NCI-H82 (cell line): Measurements from ENCODE around the gene TMEM26.

Experiments used
- DNase-seq: peaks from one replicate; lab custom pipeline; 2025; lab: John Stamatoyannopoulos, UW

Gene TMEM26

GRCh38 chr10:61452655-61453641 lies at the start of gene TMEM26:
TMEM26 (minus strand) TSS chr10:61453381; CDS start chr10:61453081, 300 bp downstream.
- DNase-seq = no peak

DNA sequence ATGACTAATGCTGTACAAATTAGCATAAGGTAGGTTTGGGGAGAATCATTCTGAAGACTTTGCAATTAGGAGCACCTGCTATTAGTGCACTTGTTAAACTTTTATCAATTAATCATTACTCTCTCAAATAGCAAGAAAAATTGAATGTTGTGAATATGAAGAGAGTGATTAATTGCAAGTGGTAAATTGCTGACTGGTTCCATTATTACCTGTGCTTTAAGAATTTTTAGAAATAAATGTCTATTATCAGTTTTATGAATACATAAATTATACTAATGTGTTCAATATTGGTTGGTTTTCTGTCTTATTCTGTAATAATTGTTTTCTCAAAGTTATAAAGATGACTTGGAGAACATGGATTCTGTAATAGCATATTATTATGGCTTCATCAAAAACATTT lies 47.3 kb upstream of the TMEM26 start:
- no peak for DNase-seq

DNA sequence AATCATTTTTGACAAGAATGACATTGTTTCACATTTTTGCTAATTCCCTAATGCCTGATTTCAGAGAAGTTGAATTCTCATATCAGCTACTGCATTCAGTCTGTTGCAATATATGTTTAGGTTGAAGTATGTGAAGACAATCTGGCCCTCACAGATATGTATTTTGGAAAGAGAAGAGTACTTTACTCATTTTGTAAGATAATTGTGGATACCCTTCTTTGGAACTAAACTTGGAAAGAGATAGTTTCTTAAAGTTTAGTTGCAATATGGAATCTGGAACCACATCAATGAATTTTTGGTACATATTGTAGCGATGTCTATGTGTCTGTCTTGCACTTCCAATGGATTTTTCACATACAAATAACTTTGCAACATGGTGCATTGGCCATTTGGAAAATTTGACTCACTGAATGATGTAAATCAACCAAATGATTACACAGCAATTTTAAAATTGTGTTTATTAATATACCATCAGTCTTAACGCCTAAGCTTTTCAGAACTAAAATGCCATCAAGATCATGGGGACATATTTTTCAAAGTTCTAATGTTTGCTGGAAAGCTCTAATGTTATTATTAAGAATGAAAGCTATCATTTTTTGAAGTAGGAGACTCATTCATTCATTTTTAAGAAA lies 39.3 kb upstream of the TMEM26 start:
- DNase-seq = no peak

DNA sequence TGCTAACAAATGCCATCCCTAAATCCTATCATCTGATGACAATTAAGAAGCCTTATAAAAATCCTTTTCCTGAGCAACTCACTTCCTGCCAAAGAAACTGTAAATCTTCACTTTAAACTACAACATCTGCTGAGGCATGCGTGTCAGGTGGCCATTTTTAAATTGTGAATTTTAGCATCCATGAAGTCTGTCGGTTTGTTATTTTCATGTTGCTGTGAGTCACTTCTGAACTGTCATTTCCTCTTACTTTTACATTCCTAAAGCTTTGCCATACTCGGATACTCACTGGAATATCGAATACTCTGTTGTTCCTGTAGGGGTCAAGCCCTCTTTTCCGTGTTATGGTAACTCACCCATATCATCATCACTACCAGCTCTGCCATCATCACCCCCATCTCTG lies 34.3 kb upstream of the TMEM26 start:
- DNase-seq = no peak

DNA sequence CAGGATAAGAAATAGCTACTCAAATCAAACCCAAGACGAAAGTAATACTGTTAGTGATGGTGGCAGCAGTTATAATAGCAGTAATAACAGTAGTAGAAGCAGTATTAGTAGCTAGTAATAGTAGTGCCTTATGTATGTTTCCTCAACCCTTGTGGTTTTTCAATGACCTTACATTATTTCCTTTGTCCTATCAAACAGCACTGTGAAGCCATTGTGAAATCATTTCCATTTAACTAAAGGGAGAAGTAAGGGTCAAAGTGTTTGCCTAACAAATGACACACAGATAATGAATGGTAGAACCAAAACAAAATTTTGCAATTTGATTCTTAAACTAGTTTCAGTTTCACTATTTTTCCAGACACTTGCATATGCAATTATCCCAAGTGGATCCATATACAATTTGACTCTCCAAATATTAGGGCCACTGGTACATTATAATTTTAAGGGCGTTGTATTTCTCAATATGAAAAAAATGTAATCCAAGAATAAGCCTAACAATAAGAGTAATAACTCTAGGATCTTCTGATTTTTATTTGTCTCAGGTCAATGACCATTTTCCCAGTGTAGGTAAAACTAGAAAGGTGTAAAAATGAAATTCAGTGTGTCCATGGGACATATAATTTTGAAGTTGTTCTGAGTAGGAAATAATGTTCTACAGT lies 33.7 kb upstream of the TMEM26 start:
- DNase-seq = no peak

DNA sequence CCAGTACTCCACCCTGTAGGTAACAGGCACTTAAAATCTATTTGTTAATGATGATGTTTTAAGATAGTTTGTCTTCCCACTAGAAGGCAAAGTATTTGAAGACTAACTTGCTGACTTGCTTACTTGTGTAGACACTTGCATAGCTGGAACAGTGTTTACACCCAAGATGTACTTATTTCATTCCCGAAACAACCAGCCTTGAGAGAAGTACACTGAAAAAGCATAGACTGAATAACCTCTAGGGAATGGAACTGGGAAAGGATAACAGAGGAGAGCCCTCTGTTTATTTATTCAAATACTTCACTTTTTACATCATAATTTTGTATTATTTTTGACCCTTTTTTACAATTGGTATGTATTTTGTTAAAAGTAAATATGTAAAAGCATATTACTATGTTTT lies 33.1 kb upstream of the TMEM26 start:
- no peak for DNase-seq

DNA sequence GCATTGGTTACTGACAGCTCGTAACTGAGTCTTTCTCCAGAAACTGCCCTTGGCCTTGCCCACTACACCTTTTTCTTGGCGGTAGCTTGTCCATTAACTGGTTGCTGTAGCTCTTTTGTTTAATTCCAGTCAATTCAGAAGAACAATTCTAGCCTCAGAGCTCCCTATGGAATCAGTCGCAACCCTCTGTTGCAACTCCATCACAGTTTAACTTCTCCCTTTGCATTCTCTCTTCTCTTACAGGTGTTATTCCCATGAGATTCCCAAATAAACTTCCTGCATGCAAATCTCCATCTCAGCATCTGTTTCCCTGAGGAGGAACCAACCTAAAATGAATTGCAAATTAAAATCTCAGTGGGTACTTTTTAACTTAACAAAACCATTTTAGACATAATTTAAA lies 28.4 kb upstream of the TMEM26 start:
- DNase-seq = no peak

DNA sequence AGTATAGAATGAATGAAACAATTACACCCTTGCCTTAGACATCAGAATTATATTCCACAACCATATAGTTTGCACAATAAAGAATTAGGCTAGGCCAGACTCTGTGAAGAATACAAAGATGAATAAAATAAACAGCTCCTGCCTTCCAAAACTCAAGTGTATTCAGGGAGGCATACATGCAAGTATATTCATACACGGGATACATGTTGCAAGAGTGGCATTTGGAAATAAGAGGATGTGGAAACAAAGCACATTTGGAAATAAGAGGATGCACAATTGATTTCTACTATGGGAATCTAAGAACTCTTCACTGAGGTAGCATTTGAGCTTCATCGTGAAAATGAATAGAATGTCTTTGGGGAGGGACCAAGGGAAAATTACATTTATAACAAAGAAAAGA lies 27.0 kb upstream of the TMEM26 start:
- DNase-seq = no peak

- no peak for DNase-seq
Measured at GRCh38 chr10:61478621-61479312, 25.6 kb upstream of the TMEM26 start.

GRCh38 chr10:61477451-61477850 lies 24.3 kb upstream of the TMEM26 start:
- DNase-seq = no peak

DNA sequence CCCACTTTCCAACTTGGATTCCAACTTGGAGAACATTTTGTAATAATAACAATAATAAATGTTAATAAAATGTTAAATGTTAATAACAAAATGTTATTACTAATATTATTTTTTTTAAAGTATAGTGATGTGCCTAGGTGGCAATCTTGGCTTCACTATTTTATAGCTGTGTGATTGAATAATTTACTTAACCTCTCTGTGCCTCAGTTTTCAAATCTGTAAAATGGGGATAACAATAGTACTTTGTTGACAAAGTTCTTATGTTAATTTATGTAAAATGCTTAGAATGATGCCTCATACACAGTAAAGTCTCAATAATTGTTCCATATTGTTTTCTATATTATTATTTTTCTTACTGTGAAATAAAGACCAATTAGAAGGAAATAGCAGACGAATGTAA lies 23.3 kb upstream of the TMEM26 start:
- DNase-seq = no peak

GRCh38 chr10:61475449-61475873 lies 22.3 kb upstream of the TMEM26 start:
- no peak for DNase-seq

GRCh38 chr10:61472090-61472674 lies 19.0 kb upstream of the TMEM26 start:
- DNase-seq = peak; percentile 16

- DNase-seq = no peak
Measured at GRCh38 chr10:61471491-61471890, 18.3 kb upstream of the TMEM26 start.

DNA sequence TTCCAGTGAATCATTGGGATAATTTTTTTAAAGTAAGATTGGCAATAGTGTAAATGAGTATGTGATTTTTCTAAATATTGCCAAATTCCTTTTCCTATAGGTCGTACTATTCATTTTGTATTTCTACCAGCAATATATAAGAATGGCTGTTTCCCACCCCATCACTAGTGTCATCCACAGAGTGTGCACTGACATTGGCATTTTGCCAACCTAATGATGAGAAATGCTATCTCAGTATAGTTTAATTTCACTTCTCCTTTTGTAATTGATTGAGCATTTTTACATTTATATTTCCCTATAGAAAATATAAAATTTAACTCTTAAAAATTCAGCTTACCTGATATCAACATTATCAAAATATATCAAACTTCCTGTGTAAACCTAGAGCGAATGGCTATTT lies 17.6 kb upstream of the TMEM26 start:
- no peak for DNase-seq

DNA sequence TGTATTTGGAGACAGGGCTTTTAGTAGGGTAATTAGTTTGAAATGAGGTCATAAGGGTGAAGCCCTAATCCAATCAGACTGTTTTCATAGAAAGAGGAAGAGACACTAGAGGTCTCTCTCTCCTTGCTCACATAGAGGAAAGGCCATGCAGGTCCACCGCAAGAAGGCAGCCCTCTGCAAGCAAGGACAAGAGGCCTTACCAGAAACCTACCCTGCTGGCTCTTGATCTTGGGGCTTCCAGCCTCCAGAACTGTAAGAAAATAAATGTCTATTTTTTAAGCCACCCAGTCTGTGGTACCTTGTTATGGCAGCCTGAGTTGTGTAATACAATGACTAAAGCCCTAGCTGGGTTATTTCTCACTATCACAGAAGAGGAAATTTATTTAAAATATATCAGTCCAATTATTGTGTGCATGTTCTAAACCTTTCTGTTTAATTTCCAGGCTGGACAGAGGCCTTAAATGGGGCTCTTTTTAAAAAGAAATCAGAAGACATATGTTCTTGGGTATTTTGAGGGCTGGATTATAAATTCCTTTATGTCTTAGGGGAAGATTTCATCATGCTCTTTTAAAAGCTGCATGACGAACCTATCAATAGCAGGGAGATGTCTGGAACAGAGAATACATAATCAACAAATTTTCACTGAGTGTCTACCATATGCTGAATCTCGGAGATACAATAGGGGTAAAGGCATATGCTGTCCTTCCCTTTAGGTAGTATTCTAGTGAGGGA lies 12.9 kb upstream of the TMEM26 start:
- peak; percentile 32 for DNase-seq

DNA sequence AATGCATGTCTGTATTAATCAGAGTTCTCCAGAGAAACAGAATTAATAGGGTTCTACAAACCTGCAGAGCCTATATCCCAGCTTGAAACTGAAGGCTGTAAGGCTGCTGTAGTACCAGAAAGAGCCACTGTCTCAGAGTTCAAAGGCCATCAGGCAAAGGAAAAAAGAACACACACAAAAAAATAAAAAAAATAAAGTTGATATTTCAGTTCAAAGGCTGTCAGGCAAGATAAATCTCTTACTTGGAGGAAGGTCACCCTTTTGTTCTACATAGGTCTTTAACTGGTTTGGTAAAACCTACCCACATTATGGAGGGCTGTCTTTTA lies 12.0 kb upstream of the TMEM26 start:
- DNase-seq = no peak

GRCh38 chr10:61464461-61465170 lies 11.4 kb upstream of the TMEM26 start:
- no peak for DNase-seq

DNA sequence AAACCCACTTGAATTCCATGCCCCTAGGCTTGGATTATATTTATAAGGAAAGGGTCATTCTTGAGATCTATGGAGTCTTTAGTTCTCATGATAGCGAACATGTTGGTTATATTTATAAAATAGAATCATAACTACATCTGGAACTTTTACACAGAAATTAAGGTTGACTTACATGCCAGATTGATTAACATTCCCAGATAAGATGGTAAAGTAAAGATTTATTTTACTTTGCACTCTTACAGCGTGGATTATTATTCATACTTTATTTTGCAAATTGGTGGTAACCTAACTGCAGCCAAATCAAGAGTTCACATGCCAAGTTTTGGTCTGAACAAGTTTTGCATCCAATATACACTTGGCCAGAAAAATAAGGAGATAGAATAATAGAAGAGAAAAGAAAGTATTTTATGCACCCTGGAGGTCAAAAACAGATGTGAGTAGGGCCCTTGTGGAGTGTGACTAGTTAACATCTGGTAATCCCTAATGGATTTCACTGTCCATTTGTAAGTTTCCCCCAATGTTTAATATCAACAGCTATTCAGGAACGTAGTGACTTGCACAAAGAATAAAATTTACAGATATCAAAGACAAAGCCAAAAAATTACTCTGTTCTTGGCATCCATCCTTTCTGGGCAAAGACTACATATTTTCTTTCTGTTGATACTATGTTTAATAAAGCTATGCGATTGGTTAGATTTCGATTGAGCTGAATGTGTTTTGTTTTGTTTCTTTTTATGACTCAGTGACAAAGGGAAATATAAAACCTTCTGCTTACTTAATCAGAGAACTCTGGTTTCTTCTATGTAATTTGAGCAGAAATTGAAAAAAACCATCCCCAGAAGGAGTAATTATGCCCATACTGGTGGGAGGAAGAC lies 10.1 kb upstream of the TMEM26 start:
- no peak for DNase-seq

DNA sequence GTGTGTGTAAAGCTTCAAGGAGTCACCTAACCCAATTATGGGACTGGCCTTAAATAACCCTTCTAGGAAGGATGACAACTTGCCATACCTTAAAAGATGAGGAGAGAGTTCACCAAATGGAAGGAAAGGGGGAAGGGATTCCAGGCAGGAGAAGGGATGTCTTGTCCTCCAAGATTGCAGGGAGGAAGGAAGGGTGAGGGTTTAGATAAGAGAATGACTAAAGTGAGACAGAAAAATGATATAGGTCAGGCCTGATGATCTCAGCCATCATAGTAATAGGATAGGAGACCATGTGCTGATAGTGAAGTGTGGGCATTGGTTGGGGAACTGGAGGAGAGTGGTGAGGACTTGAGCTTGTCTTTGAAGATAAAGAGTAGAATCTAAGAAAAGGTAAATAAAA lies 7.7 kb upstream of the TMEM26 start:
- peak; percentile 13 for DNase-seq
